Panc1 (cell line): ENCODE measurements around the gene GGT6.

Source experiments
- POLR2AphosphoS5 ChIP-seq: IDR thresholded peaks from 2 replicates; pipeline ENCODE4 v1.6.1; 2012; ENCODE audit warnings: mild to moderate bottlenecking, low read depth, low read length, moderate library complexity
- SIN3A ChIP-seq: IDR thresholded peaks from 2 replicates; pipeline ENCODE4 v1.6.1; 2012; ENCODE audit warnings: low read depth, mild to moderate bottlenecking, low read length, moderate library complexity, borderline replicate concordance; ENCODE audit not compliant: insufficient read depth
- TCF7L2 ChIP-seq: IDR thresholded peaks from 2 replicates; pipeline ENCODE4 v1.6.1; 2011; ENCODE audit warnings: mild to moderate bottlenecking, low read depth, low read length, inconsistent platforms
- TF ChIP-seq, protein P1 (sequence below): fragments of 450-650 bp; IDR thresholded peaks from 2 replicates; pipeline ENCODE4 v1.5.1; 2017; ENCODE audit warnings: mild to moderate bottlenecking
- TF ChIP-seq, protein P2 (sequence below), 2 experiments: IDR thresholded peaks; 2 replicates each; pipeline ENCODE4 v1.6.1; 2011 to 2012; ENCODE audit warnings: low read depth in 2 of 2, control low read depth in 1 of 2, low read length in 1 of 2, mild to moderate bottlenecking in 1 of 2, moderate library complexity in 1 of 2; ENCODE audit not compliant: insufficient read depth in 1 of 2

GRCh38 chr17:4573115-4573514, 12.7 kb upstream of the GGT6 start:
- TF ChIP-seq, protein P1, sequence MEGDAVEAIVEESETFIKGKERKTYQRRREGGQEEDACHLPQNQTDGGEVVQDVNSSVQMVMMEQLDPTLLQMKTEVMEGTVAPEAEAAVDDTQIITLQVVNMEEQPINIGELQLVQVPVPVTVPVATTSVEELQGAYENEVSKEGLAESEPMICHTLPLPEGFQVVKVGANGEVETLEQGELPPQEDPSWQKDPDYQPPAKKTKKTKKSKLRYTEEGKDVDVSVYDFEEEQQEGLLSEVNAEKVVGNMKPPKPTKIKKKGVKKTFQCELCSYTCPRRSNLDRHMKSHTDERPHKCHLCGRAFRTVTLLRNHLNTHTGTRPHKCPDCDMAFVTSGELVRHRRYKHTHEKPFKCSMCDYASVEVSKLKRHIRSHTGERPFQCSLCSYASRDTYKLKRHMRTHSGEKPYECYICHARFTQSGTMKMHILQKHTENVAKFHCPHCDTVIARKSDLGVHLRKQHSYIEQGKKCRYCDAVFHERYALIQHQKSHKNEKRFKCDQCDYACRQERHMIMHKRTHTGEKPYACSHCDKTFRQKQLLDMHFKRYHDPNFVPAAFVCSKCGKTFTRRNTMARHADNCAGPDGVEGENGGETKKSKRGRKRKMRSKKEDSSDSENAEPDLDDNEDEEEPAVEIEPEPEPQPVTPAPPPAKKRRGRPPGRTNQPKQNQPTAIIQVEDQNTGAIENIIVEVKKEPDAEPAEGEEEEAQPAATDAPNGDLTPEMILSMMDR, result no peak
- TF ChIP-seq, protein P2, sequence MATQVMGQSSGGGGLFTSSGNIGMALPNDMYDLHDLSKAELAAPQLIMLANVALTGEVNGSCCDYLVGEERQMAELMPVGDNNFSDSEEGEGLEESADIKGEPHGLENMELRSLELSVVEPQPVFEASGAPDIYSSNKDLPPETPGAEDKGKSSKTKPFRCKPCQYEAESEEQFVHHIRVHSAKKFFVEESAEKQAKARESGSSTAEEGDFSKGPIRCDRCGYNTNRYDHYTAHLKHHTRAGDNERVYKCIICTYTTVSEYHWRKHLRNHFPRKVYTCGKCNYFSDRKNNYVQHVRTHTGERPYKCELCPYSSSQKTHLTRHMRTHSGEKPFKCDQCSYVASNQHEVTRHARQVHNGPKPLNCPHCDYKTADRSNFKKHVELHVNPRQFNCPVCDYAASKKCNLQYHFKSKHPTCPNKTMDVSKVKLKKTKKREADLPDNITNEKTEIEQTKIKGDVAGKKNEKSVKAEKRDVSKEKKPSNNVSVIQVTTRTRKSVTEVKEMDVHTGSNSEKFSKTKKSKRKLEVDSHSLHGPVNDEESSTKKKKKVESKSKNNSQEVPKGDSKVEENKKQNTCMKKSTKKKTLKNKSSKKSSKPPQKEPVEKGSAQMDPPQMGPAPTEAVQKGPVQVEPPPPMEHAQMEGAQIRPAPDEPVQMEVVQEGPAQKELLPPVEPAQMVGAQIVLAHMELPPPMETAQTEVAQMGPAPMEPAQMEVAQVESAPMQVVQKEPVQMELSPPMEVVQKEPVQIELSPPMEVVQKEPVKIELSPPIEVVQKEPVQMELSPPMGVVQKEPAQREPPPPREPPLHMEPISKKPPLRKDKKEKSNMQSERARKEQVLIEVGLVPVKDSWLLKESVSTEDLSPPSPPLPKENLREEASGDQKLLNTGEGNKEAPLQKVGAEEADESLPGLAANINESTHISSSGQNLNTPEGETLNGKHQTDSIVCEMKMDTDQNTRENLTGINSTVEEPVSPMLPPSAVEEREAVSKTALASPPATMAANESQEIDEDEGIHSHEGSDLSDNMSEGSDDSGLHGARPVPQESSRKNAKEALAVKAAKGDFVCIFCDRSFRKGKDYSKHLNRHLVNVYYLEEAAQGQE (IDR thresholded peaks at IDR 0.05; ENCODE audit: insufficient read depth in 1 of 2, low read depth in 2 of 2, low read length in 1 of 2), result no peak
- TF ChIP-seq POLR2AphosphoS5 (no peak), SIN3A (no peak), TCF7L2 (no peak)
